Stimulated activated CD8-positive, alpha-beta memory T cell treated with anti-CD3 and anti-CD28 coated beads, Interleukin-15, amount 100 ng/mL, for 24 hours (primary cell): ENCODE data around the gene GLRA3.
"Not testable (repeated sequence)": the region's sequence is repeated elsewhere in the genome, so short reads cannot be mapped to it uniquely, and the experiment has no call there.

Source experiments
- DNase-seq: peaks from one replicate; pipeline ENCODE4 v3.0.0-alpha.2; 2020; ENCODE audit warnings: low read depth

Gene GLRA3

GRCh38 chr4:174808836-174809235 lies 20.2 kb downstream of the GLRA3 start:
- DNase-seq, result no peak

DNA sequence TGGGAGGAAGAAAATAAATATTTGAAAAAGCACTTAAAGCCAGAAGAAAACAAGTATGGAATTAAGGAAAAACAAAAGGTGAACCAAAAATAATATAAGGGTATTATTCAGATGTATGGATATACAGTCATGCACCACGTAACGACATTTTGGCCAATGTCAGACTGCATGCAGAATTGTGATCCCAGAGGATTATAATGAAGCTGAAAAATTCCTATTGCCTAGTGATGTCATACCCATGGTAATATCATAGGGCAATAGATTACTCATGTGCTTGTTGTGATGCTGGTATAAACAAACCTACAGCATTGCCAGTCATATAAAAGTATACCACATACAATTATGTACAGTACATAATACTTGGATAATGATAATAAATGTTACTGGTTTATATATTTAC lies 20.9 kb downstream of the GLRA3 start:
- DNase-seq, result no peak

GRCh38 chr4:174805746-174806145 lies 23.3 kb downstream of the GLRA3 start:
- no peak for DNase-seq

DNA sequence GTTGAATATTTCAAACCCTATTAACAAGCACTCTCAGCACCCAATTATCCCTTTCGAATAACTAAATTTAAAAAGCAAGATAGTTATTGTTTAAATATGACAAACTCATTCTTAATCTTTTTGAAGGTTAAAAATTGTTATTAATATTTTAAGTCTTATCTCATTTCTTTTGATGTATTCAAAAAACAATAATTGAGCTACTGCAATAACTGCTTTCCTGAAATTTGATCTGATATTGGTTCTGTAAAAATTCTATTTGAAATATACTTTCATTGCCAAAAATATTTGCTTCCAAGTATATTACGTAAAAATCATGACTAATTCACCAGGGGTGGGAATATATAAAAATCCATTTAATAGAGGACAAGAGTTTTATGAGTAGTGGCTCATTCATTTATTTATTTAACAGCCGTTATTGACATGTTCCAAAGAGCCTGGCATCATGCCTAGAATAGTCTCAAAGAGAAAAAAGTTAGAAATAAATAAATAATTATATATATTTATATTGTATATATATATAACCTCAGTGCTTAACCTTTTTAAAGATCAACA lies 34.4 kb downstream of the GLRA3 start:
- DNase-seq, result no peak

DNA sequence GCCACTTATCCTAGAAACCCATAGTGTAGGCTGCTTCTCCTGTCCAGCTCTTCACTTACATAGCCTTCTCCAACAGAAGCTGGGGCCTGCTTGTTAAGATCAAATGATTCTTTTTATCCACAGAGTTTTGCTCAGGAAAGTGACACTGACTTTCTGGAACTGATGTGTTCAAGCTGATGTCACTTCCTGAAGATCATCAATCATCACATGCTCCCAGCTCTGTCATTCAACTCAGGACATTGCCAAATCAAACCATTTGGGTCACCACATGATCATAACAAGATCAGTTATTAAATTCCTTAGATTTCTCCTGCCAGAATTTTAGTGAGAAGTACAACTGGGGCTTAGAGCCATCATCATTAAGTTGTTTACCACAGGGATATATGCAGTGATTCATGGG lies 39.4 kb downstream of the GLRA3 start:
- no peak for DNase-seq

- DNase-seq, result not testable (repeated sequence)
Observed at GRCh38 chr4:174778274-174778986, 50.6 kb downstream of the GLRA3 start.

GRCh38 chr4:174775366-174775765 lies 53.7 kb downstream of the GLRA3 start:
- DNase-seq, result no peak

- DNase-seq, result no peak
Observed at GRCh38 chr4:174764105-174764729, 64.8 kb downstream of the GLRA3 start.

DNA sequence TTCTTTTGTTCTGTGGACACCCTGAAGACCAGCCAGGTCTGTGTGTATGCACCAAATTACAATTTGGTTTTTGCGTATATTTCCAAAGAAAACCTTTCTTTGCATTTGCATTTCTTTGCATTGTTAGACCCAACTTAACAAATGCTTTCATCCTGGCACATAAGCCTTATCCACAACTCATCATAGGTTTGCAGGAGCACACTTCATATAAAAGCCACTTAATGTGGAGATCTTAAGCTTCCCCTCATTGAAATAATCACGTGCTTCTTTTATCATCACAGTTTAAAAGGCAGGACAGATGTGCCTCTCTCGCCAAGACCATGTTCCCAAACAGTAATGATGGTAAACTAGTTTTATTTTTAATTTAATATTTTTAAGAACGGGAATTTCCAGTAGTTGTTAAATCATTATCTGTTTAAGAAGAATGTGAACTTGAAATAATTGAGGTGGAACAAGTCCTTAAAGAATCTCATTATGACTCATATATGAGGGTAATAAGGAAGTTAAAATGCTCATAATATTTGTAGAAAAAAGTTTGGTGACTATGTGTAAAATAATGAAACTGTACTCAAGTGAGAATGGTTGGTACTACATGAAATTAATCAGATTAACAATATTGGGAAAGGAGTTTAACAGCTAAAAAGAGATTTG lies 65.5 kb downstream of the GLRA3 start:
- no peak for DNase-seq

DNA sequence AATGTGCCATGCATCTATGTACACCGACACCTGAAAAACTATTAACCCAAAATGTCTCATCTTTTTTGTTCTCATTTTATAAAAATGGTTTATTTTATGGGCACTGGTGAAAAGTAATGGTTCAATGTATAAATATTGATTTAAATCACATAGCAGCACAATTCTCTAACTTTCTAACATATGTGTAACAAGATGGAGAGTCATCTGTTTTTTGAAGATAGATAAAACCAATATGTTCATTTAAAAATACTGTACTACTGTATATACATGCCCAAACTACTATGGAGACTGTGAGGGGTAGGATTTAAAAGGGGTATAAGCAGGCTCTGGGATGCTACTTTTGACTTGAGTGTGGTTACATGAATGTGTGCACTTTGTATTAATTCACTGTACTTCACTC lies 67.6 kb downstream of the GLRA3 start:
- no peak for DNase-seq

- no peak for DNase-seq
Observed at GRCh38 chr4:174757736-174758135, 71.3 kb downstream of the GLRA3 start.

GRCh38 chr4:174753021-174753420 lies 76.0 kb downstream of the GLRA3 start:
- DNase-seq, result no peak

GRCh38 chr4:174752026-174752425 lies 77.0 kb downstream of the GLRA3 start:
- DNase-seq, result no peak

GRCh38 chr4:174749091-174749490 lies 80.0 kb downstream of the GLRA3 start:
- no peak for DNase-seq

DNA sequence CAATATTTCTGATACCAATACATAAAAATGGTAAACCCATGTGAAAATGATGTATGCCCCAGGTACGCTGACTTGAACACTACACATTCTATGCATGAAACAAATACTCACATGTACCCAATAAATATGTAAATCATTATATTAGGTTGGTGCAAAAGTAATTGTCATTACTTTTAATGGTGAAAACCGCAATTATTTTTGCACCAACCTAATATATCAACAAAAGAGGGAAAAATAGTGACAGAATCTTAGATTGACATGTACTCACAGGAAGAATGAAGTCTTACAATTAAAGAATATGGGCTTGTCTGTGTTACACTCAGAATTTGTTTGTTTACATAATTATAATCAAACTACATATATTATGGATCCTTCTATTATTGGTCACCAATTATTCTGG lies 82.3 kb downstream of the GLRA3 start:
- DNase-seq, result no peak

DNA sequence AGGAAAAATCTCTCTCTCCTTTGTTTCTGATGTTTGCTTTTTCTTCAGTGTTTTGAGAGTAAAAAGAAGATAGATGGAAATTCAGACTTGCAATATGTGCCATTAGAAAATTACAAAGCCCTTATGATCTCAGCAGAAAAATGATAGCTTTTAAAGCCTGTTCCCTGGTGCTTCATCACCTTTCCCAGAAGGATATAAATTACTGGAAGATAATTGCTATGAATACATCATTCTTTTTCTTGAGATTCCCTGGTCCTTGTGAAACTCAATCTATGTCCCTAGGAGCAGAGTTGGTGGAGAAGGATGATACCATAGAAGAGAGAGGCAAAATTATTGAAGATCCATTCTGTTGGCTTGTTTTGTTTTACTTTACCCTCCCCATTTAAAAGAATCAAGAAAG lies 86.5 kb downstream of the GLRA3 start:
- DNase-seq, result no peak

DNA sequence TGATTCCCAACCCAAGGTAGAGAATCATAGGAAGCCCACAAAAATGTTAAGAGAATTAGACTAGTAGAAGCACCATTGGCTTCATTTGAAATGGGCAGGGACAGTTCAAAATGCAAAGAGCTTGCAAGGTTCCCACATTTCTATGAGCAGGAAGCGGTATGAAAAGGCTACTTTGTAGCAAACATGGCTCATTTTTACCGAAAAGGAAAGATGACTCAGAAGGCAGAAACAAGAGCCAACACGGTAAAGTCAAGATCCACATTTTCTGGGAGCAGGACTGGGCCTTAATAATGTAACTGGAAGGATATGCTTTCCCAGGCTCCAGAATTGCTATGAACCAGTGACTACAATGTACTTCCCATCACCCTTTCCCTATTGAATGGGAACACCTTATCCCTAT lies 89.5 kb downstream of the GLRA3 start:
- DNase-seq, result no peak

- DNase-seq, result no peak
Observed at GRCh38 chr4:174734181-174734580, 94.9 kb downstream of the GLRA3 start.

- no peak for DNase-seq
Observed at GRCh38 chr4:174717828-174718227, 111.2 kb downstream of the GLRA3 start.

- DNase-seq, result no peak
Observed at GRCh38 chr4:174716986-174717770, 111.9 kb downstream of the GLRA3 start.

GRCh38 chr4:174714393-174715211 lies 114.4 kb downstream of the GLRA3 start:
- DNase-seq, result no peak
